HEK293T (cell line): ENCODE data around the gene RENBP.

ENCODE experiments used
- CTCF ChIA-PET: fragments of 350-600 bp; formaldehyde crosslinking; extraction: SDS; loops from one replicate; lab custom pipeline; 2021; ENCODE audit warnings: antibody characterized with exemption, inconsistent platforms; lab: Yijun Ruan, JAX
- POLR2A ChIA-PET: fragments of 350-600 bp; formaldehyde crosslinking; extraction: SDS; loops from one replicate; lab custom pipeline; 2020; ENCODE audit warnings: antibody characterized with exemption, inconsistent platforms; lab: Yijun Ruan, JAX
- DNase-seq: peaks from one replicate; pipeline ENCODE4 v3.0.0; 2012; ENCODE audit warnings: mixed read lengths; ENCODE audit errors: extremely low spot score
- ARNT ChIP-seq: fragments of 450-650 bp; IDR thresholded peaks from 2 replicates; pipeline ENCODE4 v1.6.1; 2017; ENCODE audit warnings: mild to moderate bottlenecking
- L3MBTL2 ChIP-seq: fragments of 450-650 bp; conservative IDR thresholded peaks from 2 replicates; pipeline ENCODE4 v1.6.1; 2016; ENCODE audit warnings: mild to moderate bottlenecking
- LEF1 ChIP-seq: fragments of 450-650 bp; IDR thresholded peaks from 2 replicates; pipeline ENCODE4 v1.6.1; 2017; ENCODE audit warnings: mild to moderate bottlenecking, borderline replicate concordance

The RENBP gene

DNA sequence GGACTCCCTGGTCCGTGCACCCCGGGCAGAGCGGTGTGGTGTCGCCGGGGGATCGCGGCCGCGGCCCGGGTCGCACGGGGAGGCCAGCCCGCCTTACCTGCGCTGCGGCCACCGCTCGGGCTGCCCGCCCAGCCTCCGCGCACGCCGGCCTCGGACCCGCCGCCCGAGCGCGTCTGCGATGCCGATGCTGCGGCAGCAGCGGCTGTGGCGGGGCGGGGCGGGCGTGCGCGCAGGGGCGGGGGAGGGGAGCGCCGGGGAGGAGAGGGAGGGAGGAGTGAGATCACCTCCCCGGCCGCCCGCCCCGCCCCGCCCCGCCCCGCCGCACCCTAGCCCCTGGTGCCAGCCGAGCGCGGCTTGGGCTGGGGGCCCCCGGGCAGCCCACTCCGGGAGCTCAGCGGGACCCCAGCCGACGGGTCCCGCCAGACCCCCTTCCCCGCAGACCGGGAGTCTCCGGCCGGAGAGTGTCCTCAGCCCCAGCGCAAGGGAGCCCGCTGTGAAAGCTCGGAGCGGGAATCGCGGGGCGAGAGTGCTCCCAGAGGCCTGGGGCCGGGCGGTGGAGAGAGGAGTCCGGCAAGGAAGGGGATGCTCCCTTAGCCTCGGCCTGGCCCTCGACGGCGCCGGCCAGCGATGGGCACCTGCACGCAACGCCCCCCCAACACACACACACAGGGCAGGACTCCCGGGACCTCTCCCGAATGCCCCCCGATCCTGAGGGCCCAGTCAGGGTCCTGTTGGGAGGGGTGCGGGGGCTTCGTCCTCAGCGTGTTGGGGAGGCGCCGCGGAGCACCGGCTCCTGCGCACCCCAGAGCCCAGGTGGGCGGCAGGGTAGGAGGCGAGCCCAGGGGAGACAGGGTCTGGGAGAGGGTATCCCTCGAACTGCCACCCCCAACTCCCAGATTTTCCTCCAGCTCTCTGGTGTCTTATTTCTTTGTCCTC is 58.2 kb downstream of the RENBP start, which contains the start of gene L1CAM:
L1CAM (minus strand) TSS at position 206 of the 936 bp plus-strand sequence. CDS start 10,337 bp downstream, outside the sequence.
- ChIA-PET POLR2A (interaction anchor here (1.1 to 1.5 kb wide), 4 partner anchors 14 to 58 kb away, joined by 3 to 4 read pairs (median 4); no protein-coding TSS in a partner anchor), CTCF (interaction anchor here (1.9 kb wide), 1 partner anchor 61 kb away, joined by 4 read pairs; no protein-coding TSS in a partner anchor)
- peak; percentile 71 for DNase-seq
- TF ChIP-seq ARNT: no peak
- no peak for TF ChIP-seq LEF1
- TF ChIP-seq L3MBTL2: no peak
